HG03354 (cell line): ENCODE data around the gene SEC14L6.
"Not testable (repeated sequence)": the region's sequence is repeated elsewhere in the genome, so short reads cannot be mapped to it uniquely, and the experiment has no call there.

ENCODE experiments used
- ATAC-seq: cut with Tn5 transposase; IDR thresholded peaks from one replicate; pipeline ENCODE4 v1.9.1; 2021; ENCODE audit warnings: mild to moderate bottlenecking; ENCODE audit not compliant: unreplicated experiment, poor library complexity, severe bottlenecking

The SEC14L6 gene

DNA sequence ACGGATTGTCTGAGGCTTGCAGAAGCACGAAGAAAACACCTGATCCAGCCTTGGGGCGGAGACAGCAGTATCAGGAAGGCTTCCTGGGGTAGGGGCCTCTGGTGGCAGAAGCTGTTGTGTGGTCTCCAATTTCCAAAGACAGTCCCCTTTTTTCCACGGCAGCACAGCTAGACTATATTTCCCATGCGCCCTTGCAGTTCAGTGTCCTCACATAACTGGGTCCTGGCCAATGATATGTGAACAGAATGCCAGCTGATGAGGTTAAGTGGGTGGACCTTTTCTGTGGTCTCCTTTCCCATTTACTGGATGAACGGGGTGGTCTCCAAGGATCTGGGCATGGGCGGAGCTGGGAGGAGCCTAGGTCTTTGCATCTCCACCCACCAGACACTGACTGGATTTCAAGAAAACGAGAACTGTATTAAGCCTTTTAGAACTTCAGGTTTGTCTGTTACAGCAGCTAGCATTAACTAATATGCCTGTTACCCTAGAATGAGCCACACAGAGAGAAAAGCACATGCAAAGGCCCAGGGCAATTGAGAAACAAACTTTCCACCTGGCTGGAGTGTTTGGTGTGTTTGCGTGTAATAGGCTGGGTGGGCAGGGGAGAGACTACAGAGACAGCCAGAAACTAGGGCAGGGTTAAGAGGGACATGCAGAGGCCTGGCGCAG lies 21.7 kb upstream of the SEC14L6 start:
- no peak for ATAC-seq

DNA sequence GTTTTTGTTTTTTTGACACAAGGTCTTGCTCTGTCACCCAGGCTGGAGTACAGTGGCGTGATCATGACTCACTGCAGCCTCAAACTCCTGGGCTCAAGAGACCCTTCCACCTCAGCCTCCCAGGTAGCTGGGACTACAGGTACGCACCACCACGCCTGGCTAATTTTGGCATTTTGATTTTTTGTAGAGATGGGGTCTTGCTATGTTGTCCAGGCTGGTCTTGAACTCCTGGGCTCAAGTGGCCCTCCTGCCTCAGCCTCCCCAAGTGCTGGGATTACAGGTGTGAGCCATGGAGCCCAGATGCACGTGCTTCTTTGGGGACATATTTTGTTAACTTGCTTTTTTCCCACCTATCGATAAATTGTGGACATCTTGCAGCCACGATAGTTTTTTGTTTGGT lies 20.7 kb upstream of the SEC14L6 start:
- not testable (repeated sequence) for ATAC-seq

DNA sequence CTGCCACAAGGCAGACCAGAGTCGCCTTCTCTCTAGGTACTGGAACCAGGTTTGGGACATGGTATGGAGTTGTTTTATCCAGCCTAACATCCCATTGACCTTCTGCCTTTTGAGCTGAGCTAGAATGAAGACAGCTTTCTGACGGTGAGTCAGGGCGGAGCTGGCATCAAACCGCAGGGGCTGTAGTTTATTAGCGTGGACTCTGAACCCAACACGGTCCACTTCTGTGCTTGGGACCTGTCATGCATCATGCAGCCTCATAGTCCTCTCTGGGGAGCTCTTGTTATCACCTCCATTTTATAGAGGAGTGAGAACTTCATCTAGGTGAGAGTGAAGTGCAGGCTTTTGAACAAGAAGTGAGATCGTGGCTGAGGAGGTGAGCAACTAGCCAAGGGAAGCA lies 19.6 kb upstream of the SEC14L6 start:
- ATAC-seq = no peak

DNA sequence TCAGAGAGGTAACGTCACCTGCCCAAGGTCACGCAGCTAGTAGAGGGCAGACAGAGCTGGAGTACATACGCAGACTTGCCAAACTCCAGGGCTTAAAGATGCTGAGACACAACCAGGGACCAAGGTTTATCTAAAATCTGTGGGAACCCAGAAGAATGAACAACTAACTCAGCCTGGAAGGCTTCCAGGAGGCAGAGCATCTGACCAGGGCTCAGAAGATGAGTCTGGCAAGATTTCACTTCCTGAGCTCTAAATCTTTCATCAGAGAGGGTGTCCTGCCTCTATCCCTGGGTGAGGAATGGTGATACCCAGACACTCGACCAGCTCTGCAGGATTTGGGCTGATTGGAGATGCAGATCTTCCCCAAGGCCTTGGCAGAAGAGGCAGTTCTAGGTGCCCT lies 18.8 kb upstream of the SEC14L6 start:
- no peak for ATAC-seq

DNA sequence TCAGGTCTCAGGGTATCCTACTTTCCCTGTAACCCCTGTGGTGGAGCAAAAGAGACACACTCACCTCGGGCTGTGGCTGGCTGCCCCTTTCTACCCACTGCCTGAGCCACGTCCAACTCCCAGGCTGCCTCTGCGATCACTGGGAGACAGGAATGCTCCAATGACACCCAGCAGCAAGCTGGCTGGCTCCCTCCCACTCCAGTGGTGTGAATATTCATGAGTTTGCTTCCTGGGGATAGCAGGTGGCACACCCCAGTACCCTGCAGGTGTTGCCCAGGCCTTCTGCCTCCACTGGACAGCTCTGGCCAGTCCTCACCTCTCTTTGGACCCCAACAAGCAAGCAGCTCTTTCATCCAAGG lies 18.2 kb upstream of the SEC14L6 start:
- no peak for ATAC-seq

DNA sequence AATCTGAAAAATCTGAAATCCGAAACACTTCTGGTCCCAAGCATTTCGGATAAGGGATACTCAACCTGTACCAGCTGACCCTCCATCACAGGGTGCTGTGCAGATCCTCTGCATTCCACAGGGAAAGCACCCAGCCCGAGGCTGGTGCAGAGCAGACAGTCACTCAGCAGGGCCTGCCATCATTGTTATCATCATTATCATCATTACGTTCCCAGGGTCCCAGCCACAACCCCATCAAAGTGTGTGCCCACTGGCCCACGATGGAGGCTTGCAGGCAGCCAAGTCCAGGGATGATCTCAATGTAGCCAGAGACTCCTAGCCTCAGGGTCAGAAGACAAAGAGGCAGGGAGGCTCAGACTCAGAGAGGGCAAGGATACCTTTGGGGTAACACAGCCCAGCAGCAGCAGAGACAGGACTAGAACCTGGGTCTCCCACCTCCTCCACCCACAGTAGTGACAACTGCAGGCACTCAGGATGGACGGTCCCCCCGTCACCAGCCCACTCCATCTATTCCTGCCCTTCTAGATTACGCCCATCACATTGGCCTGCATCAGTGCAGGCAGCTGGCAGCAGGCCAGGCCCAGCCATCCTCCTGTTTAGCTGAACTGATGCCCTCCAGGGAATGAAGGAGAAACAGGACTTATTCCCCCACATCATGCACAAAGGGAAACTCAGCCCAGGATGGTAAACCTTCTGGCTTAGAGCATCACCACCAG lies 17.7 kb upstream of the SEC14L6 start:
- no peak for ATAC-seq

DNA sequence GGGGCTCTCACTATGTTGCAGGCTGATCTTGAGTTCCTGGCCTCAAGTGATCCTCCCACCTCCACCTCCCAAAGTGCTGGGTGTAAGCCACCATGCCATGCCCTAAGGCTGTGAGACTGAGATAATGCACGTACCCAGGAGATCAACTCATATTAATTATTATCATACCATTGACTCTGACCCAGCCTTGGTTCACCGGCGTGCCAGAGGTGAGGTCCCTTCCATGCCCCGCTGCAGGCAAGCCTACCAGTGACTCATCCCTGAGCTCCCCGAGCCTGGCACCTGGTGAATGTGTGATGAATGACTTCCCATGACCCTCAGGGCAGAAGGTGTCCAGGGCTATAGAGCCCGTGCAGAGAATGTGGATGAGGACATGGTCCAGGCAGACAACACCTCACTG lies 15.8 kb upstream of the SEC14L6 start:
- no peak for ATAC-seq

DNA sequence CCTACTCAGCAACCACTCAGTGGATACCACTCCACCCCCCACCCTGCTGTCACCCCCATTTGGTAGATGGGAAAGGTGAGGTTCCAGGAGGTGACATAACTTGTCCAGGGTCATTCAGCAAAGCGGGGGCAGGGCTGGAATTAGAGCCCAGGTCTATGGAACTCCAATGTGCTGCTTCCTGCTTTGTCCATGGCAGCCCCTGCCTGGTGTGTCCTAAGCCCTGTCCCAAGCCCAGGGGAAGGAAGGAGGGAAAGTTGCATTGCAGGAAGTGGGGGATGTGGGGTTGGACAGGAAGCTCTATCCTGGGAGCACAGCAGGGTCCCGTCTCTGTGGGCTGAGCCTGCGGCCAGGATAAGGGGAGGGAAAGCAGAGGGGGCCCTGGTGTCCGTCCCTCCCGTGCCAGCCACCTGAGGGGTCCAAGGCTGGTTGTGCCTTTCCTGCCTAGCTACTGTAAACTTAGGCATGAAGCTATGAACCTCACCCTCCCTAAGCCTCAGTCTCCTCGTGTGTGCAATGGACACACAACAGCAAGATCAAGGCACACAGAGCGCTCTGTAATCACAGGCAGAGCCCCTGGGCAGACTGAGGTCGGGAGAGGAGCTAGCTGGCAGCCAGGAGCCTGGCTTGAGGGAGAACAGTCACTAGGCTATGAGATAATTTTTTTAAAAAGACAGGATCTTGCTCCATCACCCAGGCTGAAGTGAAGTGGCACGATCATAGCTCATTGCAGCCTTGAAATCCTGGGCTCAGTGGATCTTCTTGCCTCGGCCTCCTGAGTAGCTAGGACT lies 15.1 kb upstream of the SEC14L6 start:
- no peak for ATAC-seq

DNA sequence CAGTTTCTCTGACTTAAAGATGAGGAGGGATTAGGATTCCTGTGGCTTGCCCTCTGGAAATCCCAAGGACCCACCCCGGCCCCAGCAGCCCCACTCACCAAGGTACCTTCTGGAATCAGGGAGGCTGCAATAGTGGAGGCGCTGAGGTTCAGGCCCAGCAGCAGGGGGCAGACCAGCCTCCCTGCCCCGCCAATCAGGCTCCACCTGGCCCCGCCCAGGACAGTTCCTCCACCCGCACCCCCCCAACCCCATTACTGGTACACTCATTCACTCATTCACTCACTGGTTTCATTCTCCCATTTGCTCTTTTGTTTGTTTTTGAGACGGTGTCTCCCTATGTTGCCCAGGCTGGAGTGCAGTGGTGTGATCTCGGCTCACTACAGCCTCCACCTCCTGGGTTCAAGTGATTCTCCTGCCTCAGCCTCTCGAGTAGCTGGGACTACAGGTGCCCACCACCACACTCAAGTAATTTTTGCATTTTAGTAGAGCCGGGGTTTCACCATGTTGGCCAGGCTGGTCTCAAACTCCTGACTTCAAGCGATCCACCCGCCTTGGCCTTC lies 14.2 kb upstream of the SEC14L6 start:
- ATAC-seq = not testable (repeated sequence)

DNA sequence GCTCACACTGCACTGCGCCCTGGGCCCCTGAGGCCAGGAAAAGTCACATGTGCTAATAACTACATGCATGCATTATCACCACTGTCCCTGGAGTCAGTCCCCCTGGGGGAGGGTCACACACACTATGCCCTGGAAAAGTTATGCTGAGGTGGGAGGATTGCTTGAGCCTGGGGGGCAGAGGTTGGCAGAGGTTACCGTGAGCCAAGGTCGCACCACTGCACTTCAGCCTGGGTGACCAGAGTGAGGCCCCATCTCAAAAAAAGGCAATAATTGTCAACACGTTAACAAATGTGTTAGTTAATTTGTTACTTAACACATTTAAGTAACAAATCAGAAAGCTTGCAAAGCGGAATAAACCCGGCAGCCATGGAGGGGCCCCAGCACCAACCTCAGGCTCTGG lies 13.3 kb upstream of the SEC14L6 start:
- no peak for ATAC-seq

DNA sequence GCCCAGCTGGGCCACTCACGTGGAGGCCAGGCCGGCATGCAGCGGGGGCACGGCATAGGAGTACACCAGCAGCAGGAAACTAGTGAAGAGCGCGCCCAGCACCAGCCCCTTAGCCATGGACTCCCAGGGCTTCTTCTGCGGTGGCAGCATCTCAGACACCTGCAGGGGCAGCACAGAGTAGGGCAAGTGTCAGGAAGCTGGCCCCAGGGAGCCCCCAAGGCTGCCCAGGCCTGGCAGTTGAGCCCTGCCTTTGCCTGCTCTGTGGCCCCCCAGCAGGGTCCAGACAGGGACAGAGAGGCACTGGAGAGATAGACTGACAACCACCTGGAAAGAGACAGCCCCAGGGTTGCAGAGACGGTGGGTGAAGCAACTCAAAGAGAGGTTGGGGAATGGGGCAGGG lies 10.7 kb upstream of the SEC14L6 start:
- ATAC-seq = no peak

DNA sequence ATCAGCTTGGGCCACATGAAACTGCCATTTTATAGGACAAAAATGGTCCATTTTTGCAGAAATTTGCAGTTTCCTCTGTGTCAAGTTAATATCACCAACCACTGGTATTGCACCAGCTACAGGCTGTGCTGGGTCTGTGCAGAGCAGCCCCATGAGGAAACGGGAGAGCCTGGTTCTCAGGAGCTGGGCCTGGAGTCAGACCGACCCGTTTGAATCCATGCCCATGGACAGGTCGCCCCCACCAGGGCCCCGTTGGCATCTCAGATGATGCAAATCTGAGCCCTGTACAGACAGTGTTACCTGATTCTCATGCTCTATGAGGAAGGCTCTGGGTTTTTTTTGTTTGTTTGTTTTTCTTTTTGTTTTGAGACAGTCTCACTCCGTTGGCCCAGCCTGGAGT lies 9.8 kb upstream of the SEC14L6 start:
- no peak for ATAC-seq

DNA sequence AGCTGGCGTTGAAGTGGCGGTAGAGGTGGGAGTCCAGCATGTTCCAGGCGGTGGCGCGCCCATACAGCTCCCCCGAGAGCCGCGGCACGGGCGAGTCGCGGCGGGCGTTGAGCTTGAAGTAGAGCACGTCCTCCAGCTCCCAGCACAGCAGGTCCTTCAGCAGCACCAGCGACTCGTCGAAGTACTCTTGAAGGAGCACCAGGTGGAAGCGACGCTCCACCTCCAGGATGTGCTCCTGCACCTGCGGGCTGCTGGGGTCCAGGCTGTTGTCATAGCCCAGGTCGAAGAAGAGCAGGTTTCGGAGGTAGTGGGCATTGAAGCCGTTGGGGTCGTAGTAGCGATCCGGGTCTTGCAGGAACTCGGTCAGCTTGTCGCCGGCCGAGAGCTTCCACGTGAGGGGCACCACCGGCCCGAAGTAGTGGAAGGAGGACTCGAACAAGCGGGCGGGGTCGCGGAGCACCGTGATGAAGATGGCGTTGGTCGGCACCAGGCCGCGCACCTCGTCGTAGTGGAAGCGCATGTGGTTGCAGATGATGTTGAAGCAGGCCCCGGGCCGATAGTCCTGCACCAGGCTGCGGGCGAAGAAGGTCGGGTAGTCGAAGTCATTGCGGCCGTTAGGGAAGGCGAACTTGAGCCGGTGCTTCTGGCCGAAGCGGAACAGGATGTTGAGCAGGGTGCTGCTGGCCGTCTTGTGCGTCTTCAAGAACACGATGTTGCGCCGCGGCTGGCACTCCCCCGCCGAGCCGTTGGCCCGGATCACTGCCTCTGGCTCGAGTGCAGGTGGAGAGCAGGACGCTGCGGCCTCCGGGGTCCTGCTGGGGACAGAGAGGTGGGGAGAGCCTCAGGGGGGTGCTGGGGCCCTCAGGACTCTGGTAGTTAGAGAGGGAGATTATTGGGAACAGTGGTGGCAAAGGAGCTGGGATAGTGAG lies 9.0 kb upstream of the SEC14L6 start:
- no peak for ATAC-seq

DNA sequence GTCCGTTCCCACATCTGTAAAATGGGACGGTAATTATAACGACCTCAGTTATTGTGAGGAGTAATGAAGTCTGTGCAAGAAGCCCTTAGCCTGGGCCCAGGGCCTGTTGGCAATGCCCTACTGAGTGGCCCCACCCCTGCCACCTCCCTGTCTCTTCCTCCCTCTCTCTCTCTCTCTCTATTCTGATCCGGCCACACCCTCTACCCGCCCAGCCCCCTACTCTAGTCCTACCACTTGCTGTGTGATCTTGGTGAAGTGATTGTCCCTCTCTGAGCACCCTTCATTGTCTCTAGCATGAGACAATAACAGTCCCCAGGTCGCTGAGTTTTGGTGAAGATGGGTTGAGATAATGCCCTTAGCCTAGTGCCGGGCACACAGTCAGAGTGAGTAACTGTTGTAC lies 7.4 kb upstream of the SEC14L6 start:
- no peak for ATAC-seq

DNA sequence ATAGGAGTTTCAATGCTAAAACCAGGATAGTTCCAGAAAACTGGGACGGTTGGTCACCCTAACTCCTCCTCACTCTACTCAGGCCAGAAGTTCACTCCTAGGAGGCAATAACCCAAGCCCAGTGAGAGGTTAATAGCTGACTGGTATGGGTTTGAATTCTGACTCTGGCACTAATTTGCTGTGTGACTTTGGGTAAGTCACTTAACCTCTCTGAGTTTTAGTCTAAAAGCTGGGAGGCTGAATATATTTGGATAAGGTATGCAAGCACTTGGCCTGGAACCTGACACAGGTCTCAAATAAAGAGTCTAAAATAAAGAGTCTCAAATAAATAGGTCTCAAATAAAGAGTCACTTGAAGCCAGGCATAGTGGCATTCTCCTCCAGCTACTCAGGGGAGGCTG lies 6.2 kb upstream of the SEC14L6 start:
- no peak for ATAC-seq

DNA sequence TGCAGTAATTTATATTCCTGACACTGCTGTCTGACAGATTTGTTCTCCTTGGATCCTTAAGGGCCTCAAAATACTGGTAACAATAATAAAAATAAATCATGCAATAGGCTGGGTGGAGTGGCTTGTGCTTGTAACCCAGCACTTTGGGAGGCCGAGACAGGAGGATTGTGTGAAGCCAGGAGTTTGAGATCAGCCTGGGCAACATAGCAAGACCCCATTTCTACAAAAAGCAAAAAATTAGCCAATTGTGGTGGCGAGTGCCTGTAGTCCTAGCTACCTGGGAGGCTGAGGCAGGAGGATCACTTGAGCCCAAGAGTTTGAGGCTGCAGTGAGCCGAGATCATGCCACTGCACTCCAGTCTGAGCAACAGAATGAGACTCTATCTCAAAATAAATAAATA lies 5.3 kb upstream of the SEC14L6 start:
- not testable (repeated sequence) for ATAC-seq

DNA sequence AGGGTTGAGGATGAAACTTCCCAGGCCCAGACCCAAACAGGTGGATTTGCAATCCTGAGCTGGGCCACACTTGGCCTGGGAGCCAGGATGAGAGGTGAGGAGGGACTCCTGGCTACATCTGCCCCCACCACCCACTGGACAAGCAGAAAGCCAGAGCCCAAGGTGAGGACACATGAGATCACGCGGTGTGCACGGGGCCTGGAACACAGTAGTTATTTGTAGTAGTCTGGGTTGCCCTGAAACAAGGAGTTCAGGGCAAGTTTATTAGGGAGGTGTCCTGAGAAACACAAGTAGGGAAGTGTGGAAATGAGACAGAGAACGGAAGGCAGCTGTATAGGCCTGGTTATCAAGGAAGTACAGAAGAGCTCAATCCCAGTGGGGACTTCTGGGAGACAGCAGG lies 647 bp upstream of the SEC14L6 start:
- ATAC-seq = no peak

DNA sequence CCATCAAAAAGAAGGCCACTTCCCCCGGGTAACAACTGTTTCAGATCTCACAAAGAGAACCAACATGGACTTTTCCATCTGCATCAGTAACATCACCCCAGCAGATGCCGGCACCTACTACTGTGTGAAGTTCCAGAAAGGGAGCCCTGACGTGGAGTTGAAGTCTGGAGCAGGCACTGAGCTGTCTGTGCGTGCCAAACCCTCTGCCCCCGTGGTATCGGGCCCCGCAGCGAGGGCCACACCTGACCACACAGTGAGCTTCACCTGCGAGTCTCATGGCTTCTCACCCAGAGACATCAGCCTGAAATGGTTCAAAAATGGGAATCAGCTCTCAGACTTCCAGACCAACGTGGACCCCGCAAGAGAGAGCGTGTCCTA lies 3.7 kb downstream of the SEC14L6 start:
- no peak for ATAC-seq

DNA sequence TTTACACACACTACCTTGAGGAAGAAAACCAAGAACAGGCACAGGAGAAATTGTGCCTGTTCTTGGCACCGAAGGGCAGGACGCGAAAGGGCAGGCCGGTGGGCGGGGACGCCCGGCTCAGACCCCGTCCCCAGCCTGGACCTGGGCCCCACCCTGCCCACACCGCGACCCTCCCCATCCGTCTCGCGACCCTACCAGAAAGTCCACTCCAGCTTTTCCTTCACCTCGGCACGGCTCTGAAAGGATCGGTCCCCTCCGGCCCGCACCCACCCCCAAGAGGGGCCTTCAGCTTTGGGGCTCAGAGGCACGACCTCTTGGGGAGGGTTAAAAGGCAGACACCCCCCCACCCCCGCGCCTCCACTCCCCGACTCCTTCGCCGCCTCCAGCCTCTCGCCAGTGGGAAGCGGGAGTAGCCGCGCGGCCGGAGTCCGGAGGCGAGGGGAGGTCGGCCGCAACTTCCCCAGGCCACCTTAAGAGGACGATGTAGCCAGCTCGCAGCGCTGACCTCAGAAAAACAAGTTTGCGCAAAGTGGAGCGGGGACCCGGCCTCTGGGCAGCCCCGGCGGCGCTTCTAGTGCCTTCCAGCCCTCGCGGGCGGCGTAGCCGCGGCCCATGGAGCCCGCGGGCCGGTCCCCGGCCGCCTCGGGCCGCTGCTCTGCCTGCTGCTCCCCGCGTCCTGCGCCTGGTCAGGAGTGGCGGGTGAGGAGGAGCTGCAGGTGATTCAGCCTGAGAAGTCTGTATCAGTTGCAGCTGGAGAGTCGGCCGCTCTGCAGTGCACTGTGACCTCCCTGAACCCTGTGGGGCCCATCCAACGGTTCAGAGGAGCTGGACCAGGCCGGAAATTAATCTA lies 4.4 kb downstream of the SEC14L6 start:
- ATAC-seq = no peak
